Measurements from ENCODE around the gene MRPL42.
"Not testable (repeated sequence)": the region's sequence is repeated elsewhere in the genome, so short reads cannot be mapped to it uniquely, and the experiment has no call there.

The MRPL42 gene

DNA sequence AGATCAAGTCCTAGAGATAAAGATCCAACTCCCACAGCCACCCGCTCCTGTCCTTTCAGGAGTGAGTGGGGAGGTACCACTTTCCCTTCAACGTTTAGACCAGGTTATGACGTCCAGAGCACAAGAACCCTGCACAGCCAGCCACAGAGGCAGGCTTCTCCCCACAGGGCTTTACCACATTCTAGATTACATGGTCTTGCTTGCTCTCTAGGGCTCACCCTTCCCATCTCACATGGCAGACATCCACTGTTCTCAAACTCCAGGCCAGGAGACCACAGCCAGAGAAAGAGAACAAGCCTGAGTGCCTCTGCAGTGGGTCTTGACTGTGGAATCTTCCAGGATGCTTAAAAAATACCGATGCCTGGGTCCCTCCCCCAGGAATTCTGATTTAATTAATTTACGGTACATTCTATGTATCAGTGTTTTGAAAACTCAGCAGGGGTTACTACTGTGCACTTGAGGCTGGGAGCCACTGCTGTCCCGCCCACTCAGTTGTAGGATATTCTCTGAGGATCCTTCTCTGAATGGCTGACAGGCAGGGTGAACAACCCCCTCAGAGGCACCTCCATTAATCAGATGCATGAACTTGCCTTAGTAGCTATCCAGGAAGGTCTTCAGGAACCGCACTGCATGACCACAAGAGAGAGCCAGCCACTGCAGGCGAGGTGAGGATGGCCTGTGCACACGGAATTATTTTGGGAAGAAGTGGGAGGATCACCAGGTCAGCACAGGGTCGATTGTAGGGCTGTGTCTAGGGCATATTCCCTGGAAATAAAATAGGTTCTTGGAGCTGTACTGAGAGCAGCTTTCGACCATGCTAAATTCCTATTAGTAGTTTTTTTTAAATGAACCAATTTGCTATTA lies 83.7 kb downstream of the MRPL42 start:
- no peak for FAIRE-seq

DNA sequence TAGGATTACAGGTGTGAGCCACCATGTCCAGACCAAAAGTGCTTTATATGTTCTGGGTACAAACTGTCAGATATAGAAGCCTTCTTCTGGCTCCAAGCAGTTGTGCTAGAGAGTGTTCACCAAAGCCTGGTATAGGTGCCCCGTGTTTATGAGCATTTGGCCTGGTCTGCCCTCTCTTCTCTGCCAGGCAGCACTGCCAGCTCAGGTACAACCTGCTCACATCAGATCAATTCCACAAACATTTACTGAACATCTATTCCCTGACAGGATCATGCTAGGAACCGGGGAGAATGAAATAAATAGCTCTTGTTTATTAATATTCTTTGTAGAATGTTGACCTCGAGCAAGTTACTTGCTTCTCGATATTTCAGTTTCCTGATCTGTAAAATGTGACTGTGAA lies 85.1 kb downstream of the MRPL42 start:
- no peak for FAIRE-seq

GRCh38 chr12:93557879-93558278 lies 90.6 kb downstream of the MRPL42 start:
- not testable (repeated sequence) for FAIRE-seq

DNA sequence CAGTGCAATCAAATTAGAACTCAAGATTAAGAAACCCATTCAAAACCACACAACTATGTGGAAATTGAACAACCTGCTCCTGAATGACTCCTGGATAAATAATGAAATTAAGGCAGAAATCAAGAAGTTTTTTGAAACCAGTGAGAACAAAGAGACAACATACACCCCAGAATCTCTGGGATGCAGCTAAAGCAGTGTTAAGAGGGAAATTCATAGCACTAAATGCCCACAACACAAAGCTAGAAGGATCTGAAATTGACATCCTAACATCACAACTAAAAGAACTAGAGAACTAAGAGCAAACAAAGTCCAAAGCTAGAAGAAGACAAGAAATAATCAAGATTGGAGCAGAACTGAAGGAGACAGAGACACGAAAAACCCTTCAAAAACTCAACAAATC lies 91.4 kb downstream of the MRPL42 start:
- FAIRE-seq, result not testable (repeated sequence)

DNA sequence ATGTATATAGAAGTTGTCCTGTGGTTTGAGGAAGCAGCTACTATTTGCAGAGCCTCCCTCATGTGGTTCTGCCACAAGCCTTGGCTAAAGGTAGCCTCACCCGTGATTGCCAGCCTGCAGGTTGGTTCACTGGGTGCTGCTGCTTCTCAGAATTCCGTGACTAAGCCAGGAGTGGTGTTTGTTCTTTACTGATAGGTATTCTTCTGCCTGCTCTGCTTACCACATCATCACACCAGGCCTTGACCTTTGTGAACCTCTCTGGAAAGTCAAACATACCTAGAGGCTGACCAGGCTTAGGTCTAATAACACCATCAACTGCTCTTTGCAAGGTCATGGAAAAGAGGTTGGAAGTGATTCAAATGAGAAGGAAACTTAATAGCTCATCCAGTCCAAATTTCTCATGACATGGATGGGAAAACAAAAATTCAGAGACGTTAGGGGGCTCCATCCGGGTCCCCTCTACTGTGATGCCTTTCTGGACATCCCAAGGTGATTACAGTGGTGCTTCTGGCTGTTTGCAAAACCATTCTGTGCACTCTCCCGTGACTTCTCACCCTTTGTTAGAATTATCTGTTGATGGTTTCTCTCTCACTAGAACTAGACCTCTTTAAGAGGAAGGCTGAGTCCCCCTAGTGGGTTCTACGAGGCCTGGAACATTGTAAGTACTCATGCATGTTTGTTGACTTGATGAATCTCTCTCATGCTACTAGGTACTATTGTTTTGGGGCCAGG lies 96.7 kb downstream of the MRPL42 start:
- FAIRE-seq, result no peak

GRCh38 chr12:93565760-93566159 lies 98.4 kb downstream of the MRPL42 start:
- FAIRE-seq, result no peak
